Subcutaneous abdominal adipose tissue (tissue), 5 donors: ENCODE results near the gene ALDH1B1.

ENCODE experiments used
- H3K27ac ChIP-seq: one replicate; pipeline ENCODE4 v1.7.0; 2013; ENCODE audit warnings: low read depth, mild to moderate bottlenecking, inconsistent platforms, low read length, moderate library complexity
- H3K27me3 ChIP-seq, 5 donors: one replicate each; pipeline ENCODE4 v1.7.0; 2013; ENCODE audit warnings: low read length in 5 of 5, inconsistent platforms in 1 of 5; ENCODE audit not compliant: control insufficient read depth in 5 of 5, insufficient read depth in 4 of 5
- H3K36me3 ChIP-seq, 5 donors: one replicate each; pipeline ENCODE4 v1.7.0; 2013; ENCODE audit warnings: low read length in 5 of 5; ENCODE audit not compliant: control insufficient read depth in 5 of 5, insufficient read depth in 5 of 5
- H3K4me1 ChIP-seq, 5 donors: one replicate each; pipeline ENCODE4 v1.7.0; 2013; ENCODE audit warnings: low read length in 5 of 5, mild to moderate bottlenecking in 3 of 5, moderate library complexity in 1 of 5; ENCODE audit not compliant: control insufficient read depth in 5 of 5, insufficient read depth in 5 of 5
- H3K4me3 ChIP-seq, 5 donors: one replicate each; pipeline ENCODE4 v1.7.0; 2013; ENCODE audit warnings: low read length in 5 of 5, low read depth in 1 of 5
- H3K9ac ChIP-seq, 5 donors: one replicate each; pipeline ENCODE4 v1.7.0; 2013; ENCODE audit warnings: low read length in 5 of 5, mild to moderate bottlenecking in 4 of 5, moderate library complexity in 3 of 5
- H3K9me3 ChIP-seq, 5 donors: one replicate each; pipeline ENCODE4 v1.7.0; 2013; ENCODE audit warnings: low read length in 5 of 5; ENCODE audit not compliant: control insufficient read depth in 5 of 5
- donor health status: healthy.
- donor health status: healthy.
- donor health status: healthy.
- donor health status: healthy.
- donor health status: healthy.

The ALDH1B1 gene

DNA sequence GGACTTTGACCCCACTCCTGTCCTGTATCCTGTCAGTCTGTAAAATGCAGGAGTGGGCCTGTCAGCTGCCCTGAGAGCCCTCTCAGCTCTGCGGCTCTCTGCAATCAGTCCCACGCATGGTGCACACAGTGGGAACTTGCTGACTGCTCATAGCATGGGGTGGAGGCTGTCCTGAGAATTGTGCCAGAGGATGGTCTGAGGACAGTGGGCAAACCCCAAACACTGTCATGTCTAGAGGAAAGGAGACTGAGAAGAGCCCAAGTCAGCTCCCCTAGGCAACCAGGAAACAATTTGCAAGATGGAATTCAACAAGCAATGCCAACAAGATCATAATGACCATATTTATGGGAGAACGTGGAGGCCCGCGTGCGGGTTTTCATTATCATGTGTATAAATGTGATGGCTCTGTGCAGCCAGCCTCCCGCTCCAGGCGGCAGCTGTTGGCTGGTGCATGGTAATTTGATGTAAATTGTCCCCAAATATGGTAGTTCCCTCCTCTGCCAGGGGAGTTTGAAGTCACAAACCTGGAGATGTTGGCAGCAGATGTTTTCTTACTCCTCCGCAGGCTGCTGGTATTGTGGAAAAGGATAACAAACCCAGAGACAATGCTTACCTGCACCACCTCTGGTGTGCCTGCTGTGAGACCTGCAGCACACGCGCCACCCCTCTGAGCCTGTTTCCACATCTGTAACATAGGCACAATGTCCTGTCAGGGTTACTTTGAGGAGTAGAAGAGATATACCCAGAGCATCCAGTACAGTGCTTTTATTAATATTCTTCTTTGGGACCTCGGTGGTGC lies 39.8 kb upstream of the ALDH1B1 start:
- H3K27ac ChIP-seq: no peak overlapping the region
- H3K9me3 ChIP-seq: no peaks in the 10 kb centered on the region
- no peak overlapping the region for H3K9ac ChIP-seq
- H3K27me3 ChIP-seq: peaks cover 0 to 3% (median 0%) of the 10 kb centered on the region in 5 donors
- no peaks in the 10 kb centered on the region for H3K36me3 ChIP-seq
- no peaks in the 10 kb centered on the region for H3K4me1 ChIP-seq
- H3K4me3 ChIP-seq: no peak overlapping the region

DNA sequence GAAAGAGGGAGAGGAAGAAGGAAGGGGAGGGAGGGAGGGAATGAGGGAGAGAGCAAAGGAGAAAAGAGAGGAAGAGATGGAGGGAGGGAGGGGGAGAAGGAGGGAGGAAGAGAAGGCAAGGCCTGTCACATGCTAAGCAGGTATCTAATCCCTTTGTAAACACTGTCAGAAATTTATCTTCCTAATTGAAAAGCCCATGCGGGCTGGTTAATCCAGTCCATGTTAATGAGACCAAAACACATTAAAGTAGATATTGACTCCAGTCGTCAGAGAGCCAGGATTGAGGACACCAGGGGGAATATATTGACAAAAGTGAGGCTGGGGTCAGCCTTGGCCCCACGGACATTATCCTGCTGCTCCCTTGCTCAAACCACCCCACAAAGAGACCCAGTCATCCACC lies 37.4 kb upstream of the ALDH1B1 start:
- Histone ChIP-seq H3K27me3 (peaks cover 0 to 3% (median 0%) of the 10 kb centered on the region in 5 donors), H3K27ac (no peak overlapping the region), H3K9ac (no peak overlapping the region), H3K36me3 (no peaks in the 10 kb centered on the region), H3K4me1 (peaks cover 0 to 5% (median 2%) of the 10 kb centered on the region in 5 donors), H3K9me3 (no peaks in the 10 kb centered on the region), H3K4me3 (no peak overlapping the region)

DNA sequence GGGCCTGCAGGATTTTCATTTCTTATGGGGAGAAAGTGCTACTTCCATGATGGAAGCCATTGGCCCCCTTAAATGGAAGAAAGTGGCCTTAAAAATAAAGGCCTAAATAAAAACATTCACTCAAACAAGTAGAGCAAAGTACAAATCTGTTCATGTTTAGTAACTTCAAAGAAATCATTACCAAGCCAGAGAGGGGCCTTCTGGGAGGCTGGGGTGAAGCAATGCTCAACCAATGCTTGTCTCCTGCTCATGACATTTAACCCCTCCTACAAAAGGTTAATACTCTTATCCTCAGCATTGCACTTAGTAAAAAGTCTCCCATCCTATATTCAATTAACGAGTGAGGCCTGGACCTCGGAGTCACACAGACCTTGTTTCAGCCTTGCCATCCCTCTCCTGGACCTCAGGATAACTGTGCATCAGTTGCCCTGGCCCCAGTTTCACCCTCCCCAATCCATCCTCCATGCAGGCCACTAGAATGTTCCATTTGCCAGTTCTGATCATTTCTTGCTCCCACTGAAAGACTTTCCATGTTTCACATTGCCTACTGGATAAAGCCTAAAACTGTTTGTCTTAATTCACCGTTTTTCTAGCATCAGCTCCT lies 36.9 kb upstream of the ALDH1B1 start:
- Histone ChIP-seq H3K36me3 (no peaks in the 10 kb centered on the region), H3K27ac (no peak overlapping the region), H3K9me3 (no peaks in the 10 kb centered on the region), H3K27me3 (peaks cover 0 to 3% (median 0%) of the 10 kb centered on the region in 5 donors), H3K9ac (no peak overlapping the region), H3K4me3 (no peak overlapping the region), H3K4me1 (peaks cover 0 to 10% (median 7%) of the 10 kb centered on the region in 5 donors)

DNA sequence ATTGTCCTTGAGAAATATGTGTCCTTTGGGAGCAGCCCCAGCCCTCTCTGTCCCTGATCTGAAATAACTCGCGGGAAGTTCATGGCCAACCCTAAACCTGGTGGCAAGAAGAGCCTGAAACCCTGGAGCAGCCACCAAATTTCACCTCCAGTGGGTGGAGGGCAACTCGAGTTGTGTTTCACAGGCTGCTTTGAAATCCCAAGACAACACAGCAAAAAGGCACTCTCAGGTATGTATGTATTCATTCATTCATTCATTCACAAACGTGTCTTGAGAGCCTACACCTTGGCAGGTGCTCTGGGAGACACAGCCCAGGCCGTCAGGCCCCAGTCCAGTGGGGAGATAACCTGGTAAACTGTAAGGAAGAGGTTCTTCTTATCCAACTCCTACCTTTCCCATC lies 35.7 kb upstream of the ALDH1B1 start:
- Histone ChIP-seq H3K4me1 (peaks cover 0 to 11% (median 8%) of the 10 kb centered on the region in 5 donors), H3K4me3 (no peak overlapping the region), H3K9me3 (no peaks in the 10 kb centered on the region), H3K27ac (no peak overlapping the region), H3K27me3 (no peaks in the 10 kb centered on the region), H3K9ac (no peak overlapping the region), H3K36me3 (no peaks in the 10 kb centered on the region)

DNA sequence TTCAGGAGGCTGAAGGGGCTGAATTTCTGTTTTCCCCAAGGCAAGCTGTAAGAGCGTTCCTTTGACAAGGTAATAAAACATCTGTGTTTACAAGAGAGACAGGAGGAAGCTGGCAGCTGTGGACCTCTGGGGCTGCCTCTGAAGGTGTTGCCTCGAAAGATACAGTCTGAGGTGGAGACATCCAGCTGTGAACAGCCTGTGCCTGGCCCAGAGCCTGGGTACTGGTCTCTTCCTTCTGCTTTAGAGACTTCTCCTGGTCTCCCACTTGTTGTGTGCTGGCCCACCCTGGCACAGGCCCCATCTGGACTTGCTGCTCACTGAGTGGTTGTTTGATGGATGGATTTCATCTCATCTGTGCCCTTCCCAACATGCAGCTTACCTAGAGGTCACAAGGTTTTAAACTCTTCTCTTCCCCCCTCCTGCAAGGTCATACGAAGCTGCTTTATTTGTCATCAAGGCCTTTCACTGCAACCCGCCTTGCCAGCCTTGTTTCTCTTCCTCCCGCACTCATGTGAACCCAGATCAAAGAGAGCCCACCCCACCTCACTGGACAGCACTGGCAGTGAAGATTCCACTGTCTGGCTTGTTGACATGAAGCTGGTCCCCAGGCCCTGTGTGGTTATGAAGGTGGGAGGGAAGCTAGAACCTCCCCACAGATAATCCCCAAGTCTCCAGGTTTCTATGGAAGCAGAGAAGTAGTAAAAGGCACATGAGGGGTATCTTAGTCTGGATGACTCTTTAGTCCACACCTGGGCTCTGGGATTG lies 35.0 kb upstream of the ALDH1B1 start:
- Histone ChIP-seq H3K9me3 (no peaks in the 10 kb centered on the region), H3K27ac (no peak overlapping the region), H3K27me3 (no peaks in the 10 kb centered on the region), H3K4me1 (peaks cover 0 to 11% (median 8%) of the 10 kb centered on the region in 5 donors), H3K36me3 (no peaks in the 10 kb centered on the region), H3K4me3 (no peak overlapping the region), H3K9ac (no peak overlapping the region)

DNA sequence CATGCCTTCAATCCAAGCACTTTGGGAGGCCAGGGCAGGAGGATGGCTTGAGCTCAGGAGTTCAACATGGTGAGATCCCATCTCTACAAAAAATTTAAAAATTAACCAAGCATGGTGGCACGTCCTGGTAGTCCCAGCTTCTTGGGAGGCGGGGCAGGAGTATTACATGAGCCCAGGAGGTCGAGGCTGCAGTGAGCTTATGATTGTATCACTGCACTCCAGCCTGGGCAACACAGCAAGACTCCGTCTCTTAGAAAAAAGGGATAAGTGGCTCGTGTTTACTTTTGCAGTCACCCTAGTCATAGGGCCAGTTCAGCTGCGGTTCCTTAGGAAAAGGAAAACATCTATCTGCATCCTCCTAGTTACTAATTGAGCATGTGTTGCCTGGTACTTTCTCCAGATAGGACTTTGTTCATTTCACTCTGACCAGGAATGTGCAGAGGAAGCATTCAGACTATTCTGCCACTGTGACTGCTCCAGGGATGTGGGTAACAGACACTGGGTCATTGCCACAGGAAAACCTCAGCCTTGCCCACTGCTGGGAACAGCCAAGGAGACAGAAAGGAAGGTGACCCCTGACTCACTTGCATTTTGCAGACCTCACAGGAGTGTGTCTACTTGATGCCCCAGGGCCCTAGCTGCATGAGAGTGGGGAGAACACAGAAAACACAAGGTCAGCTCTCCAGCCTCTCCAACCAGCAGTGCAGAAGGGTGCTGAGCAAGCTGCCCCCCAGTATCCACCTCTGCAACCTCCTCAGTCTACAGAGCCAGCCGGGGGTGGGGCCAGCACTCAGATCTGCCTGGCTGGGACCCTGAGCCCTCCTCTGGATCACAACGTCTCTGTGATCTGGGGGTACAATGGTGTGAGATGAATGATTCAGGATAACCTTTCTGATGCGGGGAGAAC lies 33.9 kb upstream of the ALDH1B1 start:
- no peak overlapping the region for H3K9ac ChIP-seq

DNA sequence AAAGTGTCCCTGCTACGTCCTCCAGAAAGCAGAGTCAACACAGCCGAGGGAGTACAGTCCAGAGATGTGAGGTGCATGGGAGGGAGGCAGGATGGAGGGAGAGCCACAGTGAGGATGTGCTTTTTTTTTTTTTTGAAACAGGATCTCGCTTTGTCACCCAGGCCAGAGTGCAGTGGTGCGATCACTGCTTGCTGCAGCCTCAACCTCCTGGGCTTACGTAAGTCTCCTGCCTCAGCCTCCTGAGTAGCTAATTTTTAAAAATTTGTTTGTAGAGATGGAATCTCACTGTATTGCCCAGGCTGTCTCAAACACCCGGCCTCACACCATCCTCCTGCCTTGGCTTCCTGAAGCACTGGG lies 33.2 kb upstream of the ALDH1B1 start:
- no peaks in the 10 kb centered on the region for H3K9me3 ChIP-seq
- H3K27me3 ChIP-seq: no peaks in the 10 kb centered on the region
- no peaks in the 10 kb centered on the region for H3K36me3 ChIP-seq
- no peak overlapping the region for H3K4me3 ChIP-seq
- H3K9ac ChIP-seq: no peak overlapping the region
- H3K27ac ChIP-seq: no peak overlapping the region
- H3K4me1 ChIP-seq: peaks cover 3 to 18% (median 15%) of the 10 kb centered on the region in 5 donors

More for the DNA sequence above, 33.9 kb upstream of the ALDH1B1 start:
- H3K27ac ChIP-seq: no peak overlapping the region
- no peak overlapping the region for H3K4me3 ChIP-seq
- peaks cover 3 to 18% (median 14%) of the 10 kb centered on the region in 5 donors for H3K4me1 ChIP-seq
- no peaks in the 10 kb centered on the region for H3K9me3 ChIP-seq
- no peaks in the 10 kb centered on the region for H3K36me3 ChIP-seq
- H3K27me3 ChIP-seq: no peaks in the 10 kb centered on the region

DNA sequence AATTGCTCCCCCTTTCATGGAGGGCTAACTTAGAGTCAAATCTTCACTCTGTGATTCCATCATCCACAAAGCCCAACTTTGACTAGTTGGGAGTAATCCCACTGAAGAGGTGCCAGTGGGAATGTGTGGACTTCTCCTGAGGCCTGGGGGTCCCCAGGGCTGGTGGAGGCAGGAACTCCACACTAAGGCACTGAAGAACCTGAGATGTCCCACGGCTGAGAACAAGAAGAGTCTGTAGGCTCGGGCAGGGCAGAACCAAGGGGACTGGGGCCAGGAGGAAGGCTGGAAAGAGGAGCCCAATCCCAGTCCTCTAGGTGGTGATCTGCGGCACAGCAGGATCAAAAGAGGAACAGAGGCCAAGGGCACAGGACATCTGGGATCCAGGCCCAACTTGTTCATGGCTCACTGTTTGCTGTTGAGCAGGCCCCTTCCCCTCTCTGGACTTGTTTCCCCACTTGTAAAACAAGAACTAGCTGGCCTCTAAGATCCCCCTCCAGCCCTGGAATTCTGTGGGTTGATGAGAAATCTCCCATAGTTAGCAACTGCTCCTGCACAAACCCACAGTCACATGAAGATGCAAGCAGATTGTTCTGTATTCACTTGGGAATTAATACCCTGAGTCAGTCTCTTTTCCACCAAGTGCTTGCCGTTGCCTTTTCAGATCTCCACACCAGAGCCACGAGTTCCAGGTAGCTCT lies 32.7 kb upstream of the ALDH1B1 start:
- H3K4me3 ChIP-seq: no peak overlapping the region
- no peak overlapping the region for H3K27ac ChIP-seq
- no peaks in the 10 kb centered on the region for H3K27me3 ChIP-seq
- H3K9ac ChIP-seq: no peak overlapping the region
- H3K4me1 ChIP-seq: peaks cover 3 to 18% (median 15%) of the 10 kb centered on the region in 5 donors
- H3K36me3 ChIP-seq: no peaks in the 10 kb centered on the region
- no peaks in the 10 kb centered on the region for H3K9me3 ChIP-seq

DNA sequence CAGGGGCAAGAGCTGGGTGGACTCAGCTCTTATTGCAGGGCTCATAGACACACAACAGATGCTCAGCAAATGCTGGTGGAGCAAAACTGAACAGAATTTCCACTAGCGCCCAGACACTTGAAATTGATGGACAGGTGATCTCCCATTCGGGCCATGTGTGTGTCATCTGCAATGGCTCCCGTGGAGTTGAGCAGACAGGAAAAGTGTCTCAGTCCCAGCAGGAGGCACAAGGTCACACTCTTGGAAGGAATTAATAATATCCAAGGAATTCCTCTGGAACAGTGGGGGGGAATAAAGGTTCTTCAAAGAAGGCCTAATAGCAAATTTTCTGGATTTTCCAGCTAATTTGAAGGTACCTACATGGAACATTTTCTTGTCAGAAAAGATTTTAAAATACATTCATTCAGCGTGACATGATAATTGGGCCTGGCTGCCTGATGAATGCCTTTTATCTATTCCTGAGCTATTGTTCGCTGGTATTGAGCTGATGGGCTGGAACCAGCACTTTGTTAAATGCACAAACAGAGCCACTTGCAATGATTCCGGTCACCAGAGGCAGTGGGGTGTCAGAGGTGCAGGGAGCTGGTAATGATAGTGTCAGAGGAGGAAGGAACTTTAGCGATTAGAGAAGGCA lies 31.5 kb upstream of the ALDH1B1 start:
- Histone ChIP-seq H3K27me3 (no peaks in the 10 kb centered on the region), H3K4me1 (peaks cover 3 to 18% (median 15%) of the 10 kb centered on the region in 5 donors), H3K27ac (no peak overlapping the region), H3K9me3 (no peaks in the 10 kb centered on the region), H3K9ac (no peak overlapping the region), H3K4me3 (no peak overlapping the region), H3K36me3 (no peaks in the 10 kb centered on the region)
